NCI-H146 treated with DMSO at 0.1 percent for 48 hours (cell line): ENCODE results near the gene KLHL29.
"Not testable (repeated sequence)": the region's sequence is repeated elsewhere in the genome, so short reads cannot be mapped to it uniquely, and the experiment has no call there.

Experiments used
- DNase-seq: peaks from one replicate; lab custom pipeline; 2025; ENCODE audit not compliant: unreplicated experiment; lab: John Stamatoyannopoulos, UW

KLHL29 gene

GRCh38 chr2:23734416-23734815, 349.4 kb downstream of the KLHL29 start:
- no peak for DNase-seq

DNA sequence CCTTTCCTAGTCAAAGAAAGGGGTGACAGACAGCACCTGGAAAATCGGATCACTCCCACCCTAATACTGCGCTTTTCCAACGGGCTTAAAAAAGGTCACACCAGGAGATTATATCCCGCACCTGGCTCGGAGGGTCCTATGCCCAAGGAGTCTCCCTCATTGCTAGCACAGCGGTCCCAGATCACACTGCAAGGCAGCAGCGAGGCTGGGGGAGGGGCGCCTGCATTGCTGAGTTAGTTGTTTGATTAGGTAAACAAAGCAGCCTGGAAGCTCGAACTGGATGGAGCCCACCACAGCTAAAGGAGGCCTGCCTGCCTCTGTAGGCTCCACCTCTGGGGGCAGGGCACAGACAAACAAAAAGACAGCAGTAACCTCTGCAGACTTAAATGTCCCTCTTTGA, 351.8 kb downstream of the KLHL29 start:
- DNase-seq = not testable (repeated sequence)

GRCh38 chr2:23745068-23745725, 360.2 kb downstream of the KLHL29 start:
- no peak for DNase-seq

DNA sequence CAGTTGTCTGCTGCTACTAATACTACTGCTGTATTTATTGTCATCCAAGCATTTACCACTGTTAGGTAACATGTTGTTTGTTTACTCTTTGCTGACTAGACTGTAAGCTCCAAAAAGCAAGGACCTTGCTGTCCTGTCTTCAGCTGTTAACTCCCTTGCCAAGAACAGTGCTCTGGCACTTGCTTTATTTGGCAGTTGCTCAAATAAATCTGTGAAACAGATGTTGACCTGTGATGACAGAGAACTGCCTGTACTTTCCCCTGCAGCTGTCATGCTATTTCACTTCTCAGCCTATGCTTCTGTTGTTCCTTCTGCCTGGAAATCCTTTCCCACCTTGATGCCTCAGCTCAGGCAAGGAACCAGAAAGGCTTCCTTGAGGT, 360.7 kb downstream of the KLHL29 start:
- DNase-seq = no peak

GRCh38 chr2:23746141-23746863, 361.3 kb downstream of the KLHL29 start:
- DNase-seq = no peak

GRCh38 chr2:23751747-23752265, 366.8 kb downstream of the KLHL29 start:
- no peak for DNase-seq

- DNase-seq = no peak
These were observed 368.5 kb downstream of the KLHL29 start for GRCh38 chr2:23753291-23754010.

- no peak for DNase-seq
These were observed 370.0 kb downstream of the KLHL29 start for GRCh38 chr2:23754970-23755369.

- no peak for DNase-seq
These were observed 371.8 kb downstream of the KLHL29 start for GRCh38 chr2:23756593-23757292.

DNA sequence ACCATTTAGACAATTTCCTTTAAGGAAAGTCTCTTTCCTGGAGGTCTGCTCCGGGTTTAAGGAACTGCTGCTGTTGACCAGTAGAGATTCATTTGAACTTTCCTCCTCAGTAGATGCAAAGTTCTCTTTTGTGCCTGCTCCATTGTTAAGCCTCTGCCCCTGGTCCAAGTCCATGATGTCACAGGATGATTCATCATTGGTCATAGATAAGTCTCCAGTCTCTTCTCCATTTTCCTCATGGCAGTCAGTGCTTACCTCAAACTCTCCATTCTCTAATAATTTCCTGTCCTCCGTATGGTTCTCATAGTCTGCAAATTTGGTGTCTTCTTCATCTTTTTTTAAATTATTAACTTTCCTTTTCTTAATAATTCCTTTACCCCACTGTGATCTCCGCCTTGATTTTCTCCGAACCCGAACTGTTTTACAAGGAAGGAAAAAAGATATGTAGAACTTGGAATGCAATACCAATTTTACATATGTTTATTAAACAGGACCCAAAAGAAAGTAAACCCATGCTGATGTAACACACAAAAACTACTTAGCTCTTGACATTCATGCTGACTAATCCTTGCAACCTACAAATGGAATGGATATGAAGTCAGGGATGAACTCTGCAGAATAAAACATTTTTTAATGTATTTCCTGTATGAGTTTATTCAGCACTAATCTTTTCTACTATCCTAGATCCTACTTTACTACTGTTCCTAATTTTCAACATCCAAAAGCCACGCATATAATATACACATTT, 372.9 kb downstream of the KLHL29 start:
- DNase-seq = no peak
